HG03442 (cell line): Measurements from ENCODE around the gene DCTN1.

Experiments used
- ATAC-seq: cut with Tn5 transposase; IDR thresholded peaks from one replicate; pipeline ENCODE4 v1.9.1; 2021; ENCODE audit warnings: mild to moderate bottlenecking, moderate library complexity; ENCODE audit not compliant: unreplicated experiment

Gene DCTN1

GRCh38 chr2:74327627-74328026, 52.5 kb downstream of the DCTN1 start:
- ATAC-seq, result no peak

- ATAC-seq, result no peak
These were observed 52.9 kb downstream of the DCTN1 start for GRCh38 chr2:74327199-74327598.

- no peak for ATAC-seq
These were observed 54.3 kb downstream of the DCTN1 start for GRCh38 chr2:74325815-74326214.

GRCh38 chr2:74321737-74322136, 58.4 kb downstream of the DCTN1 start:
- no peak for ATAC-seq

- ATAC-seq, result no peak
These were observed 62.4 kb downstream of the DCTN1 start for GRCh38 chr2:74317701-74318100.

GRCh38 chr2:74316627-74317295, 63.4 kb downstream of the DCTN1 start:
- no peak for ATAC-seq

- ATAC-seq, result no peak
These were observed 66.0 kb downstream of the DCTN1 start for GRCh38 chr2:74314107-74314506.

GRCh38 chr2:74313497-74313896, 66.6 kb downstream of the DCTN1 start:
- ATAC-seq, result no peak

- no peak for ATAC-seq
These were observed 67.2 kb downstream of the DCTN1 start for GRCh38 chr2:74312913-74313312.
